ENCODE data around the gene BST2.
A peak's percentile ranks its signal among the peaks of the same experiment; 100 is the strongest.

DNA sequence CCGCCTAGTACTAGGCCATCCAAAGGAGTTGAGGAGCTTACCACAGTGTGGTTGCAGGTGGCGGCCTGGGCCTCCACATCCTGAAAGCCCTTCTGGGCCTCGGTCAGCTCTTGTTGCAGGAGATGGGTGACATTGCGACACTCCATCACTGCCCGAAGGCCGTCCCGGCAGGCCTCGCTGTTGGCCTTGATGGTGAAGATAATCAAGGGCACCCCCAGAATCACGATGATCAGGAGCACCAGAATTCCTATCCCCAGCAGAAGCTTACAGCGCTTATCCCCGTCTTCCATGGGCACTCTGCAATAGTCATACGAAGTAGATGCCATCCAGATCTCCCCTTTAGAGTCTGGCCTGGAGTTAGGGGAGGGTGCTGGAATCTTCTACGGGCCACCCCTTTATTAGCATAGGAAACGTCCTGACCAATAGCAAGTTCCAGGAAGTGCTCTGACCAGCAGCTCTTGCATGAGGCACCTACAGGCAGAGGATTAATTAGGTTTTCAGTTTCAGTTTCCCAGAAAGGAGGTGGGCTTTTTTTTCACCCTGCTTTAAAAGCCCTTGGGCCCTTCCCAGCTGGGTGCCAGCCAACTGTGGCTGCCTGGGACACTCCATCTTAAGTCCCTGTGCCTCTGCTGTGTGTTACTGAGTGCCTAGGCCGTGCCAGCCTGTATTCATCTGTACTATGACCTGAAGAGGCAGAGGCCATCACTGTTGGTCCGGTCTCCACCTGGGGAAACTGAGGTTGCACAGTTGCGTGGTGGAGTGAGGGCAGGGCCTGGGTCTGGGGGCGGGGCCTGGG is at the start of gene BST2:
- TF ChIP-seq YY1 (IDR thresholded peaks at IDR 0.05; ENCODE audit: low read depth) (peak; percentile 37; the same call in 1 of the 2 replicates), CEBPB (IDR thresholded peaks at IDR 0.05) (peak; percentile 34; the same call in 1 of the 2 replicates), EGR1 (IDR thresholded peaks at IDR 0.05) (no peak), RAD21 (IDR thresholded peaks at IDR 0.05; ENCODE audit: low read depth) (no peak), FOXM1 (IDR thresholded peaks at IDR 0.05; ENCODE audit: borderline replicate concordance, low read depth) (no peak)
- TF ChIP-seq, protein P1, sequence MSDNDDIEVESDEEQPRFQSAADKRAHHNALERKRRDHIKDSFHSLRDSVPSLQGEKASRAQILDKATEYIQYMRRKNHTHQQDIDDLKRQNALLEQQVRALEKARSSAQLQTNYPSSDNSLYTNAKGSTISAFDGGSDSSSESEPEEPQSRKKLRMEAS (IDR thresholded peaks at IDR 0.05): peak; percentile 57
- TF ChIP-seq, protein P2, sequence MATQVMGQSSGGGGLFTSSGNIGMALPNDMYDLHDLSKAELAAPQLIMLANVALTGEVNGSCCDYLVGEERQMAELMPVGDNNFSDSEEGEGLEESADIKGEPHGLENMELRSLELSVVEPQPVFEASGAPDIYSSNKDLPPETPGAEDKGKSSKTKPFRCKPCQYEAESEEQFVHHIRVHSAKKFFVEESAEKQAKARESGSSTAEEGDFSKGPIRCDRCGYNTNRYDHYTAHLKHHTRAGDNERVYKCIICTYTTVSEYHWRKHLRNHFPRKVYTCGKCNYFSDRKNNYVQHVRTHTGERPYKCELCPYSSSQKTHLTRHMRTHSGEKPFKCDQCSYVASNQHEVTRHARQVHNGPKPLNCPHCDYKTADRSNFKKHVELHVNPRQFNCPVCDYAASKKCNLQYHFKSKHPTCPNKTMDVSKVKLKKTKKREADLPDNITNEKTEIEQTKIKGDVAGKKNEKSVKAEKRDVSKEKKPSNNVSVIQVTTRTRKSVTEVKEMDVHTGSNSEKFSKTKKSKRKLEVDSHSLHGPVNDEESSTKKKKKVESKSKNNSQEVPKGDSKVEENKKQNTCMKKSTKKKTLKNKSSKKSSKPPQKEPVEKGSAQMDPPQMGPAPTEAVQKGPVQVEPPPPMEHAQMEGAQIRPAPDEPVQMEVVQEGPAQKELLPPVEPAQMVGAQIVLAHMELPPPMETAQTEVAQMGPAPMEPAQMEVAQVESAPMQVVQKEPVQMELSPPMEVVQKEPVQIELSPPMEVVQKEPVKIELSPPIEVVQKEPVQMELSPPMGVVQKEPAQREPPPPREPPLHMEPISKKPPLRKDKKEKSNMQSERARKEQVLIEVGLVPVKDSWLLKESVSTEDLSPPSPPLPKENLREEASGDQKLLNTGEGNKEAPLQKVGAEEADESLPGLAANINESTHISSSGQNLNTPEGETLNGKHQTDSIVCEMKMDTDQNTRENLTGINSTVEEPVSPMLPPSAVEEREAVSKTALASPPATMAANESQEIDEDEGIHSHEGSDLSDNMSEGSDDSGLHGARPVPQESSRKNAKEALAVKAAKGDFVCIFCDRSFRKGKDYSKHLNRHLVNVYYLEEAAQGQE (IDR thresholded peaks at IDR 0.05; ENCODE audit: low read depth): no peak
